HL-60 (cell line): ENCODE results near the gene ARRB1.

Experiments
- CTCF ChIP-seq: IDR thresholded peaks from one replicate; pipeline ENCODE4 v1.5.1; 2011; ENCODE audit warnings: low read length, control low read depth, inconsistent platforms; ENCODE audit not compliant: insufficient read depth
- POLR2AphosphoS5 ChIP-seq: IDR thresholded peaks from 2 replicates; pipeline ENCODE4 v1.6.1; 2012; ENCODE audit warnings: low read depth

DNA sequence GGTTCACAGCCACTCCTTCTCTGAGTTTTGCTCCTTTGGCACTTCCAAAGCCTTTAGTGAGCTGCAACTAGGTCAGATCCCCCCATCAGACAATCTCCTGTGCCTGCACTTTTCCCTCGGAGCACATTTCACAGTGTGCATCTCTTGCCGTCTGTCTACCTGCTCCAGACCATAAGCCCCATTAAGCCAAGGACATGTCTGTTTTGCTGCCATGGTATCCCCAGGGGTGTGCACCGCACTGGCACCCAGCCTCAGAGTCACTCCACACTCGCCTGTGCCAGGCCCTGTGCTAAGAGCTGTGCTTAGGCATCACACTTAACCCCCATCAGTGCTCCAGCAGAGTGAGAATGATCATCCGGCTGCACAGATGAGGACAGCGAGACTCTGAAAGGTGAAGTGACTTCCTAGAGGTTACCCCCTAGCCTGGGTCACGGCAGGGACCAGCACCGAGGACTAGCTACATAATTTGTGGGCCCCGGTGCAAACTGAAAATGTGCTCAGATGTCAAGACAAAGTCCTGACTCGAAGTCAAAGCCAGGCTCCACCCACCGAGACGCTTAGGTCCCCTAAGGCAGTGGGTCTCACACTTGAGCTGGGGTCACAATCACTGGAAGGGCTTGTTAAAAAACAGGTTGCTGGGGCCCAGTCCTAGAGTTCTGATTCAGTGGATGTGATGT lies 33.9 kb downstream of the ARRB1 start:
- no peak for TF ChIP-seq CTCF
- no peak for TF ChIP-seq POLR2AphosphoS5
